KG1 (cell line): Measurements from ENCODE around the gene TEX26.

Experiments used
- DNase-seq: peaks from one replicate; lab custom pipeline; 2025; lab: John Stamatoyannopoulos, UW

Gene TEX26

DNA sequence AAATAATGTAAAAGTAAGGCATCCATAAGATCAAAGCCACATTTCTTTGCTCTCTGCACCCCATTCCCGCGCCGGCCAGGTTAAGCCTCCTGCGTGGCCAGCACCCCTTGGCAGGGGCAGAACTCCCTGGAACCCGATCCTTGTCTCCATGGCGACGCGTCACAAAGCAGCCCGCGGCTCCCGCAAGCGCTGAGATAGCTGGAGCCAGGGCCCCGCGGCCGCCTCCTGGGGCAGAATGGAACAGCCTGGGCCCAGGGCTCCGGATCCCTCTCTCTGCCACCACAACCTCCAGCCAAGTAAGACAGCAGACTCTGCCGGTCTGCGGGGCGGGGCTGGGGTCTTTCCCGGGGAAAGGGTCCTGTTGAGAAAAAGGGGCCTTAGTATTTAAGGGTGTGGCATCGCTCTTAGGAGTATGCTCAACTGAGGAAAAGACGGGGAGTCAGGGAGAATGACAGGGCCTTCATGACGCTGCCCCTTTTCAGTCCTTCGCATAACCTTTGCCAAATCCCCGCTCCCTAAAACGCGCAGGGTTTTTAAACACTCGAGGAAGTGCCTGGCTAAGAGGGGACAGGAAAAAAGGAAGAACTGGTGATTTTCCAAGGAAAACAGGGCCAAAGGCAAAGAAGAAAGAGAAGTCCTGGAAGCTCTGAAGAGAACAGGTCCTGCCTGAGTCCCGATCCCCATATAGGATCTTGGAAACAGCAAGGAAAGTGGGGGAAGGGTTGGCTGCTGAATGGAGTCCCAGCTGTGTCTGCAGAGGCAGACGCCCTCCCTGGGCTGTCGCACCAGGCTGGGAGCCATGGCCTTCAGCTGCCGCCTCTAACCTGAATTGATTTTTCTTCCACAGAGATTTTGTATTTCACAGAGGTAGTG is at the start of gene TEX26:
TEX26 (plus strand) TSS at position 176 of the 873 bp plus-strand sequence; CDS start at position 236, 60 bp downstream.
- no peak for DNase-seq

GRCh38 chr13:30882996-30883766 is 49.3 kb upstream of the TEX26 start:
- no peak for DNase-seq

DNA sequence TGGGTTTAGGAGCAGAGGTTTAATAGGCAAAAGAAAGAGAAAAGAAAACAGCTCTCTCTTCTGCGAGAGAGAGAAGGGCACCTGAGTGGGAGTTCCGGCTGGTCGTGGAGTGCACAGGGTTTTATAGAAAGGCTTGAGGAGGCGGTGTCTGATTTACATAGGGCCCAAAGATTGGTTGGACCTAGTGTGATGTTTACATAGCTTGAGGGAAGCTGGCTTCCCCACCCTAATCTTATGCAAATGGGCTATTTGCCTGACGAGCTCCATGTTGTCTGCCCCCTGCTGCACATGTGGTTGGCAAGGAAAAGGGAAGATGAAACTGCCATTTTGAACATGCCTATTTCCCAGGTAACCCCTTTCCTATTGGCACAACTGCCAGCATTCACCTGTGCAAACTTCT is 47.9 kb upstream of the TEX26 start:
- no peak for DNase-seq

DNA sequence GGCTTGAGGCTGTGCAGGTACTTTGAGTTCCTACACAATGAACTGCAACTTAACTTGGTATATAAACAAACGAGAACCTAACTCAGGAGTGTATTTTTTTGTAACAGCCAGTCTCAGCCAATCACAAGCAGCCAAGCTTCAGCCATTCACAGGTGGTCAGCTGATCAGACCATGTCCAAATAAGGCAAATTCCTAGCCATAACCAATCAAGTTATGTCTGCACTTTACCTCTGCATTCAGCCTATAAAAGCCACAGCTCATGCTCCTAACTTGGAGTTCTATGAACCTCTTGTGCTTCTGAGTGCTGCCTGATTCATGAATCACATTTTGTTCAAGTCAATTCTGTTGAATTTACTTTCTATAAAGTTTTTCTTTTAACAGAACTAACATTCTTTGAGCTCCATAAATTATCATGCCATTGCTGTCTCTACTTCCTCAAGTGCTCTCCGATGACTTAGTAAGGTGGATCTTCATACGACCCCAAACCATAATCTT is 43.2 kb upstream of the TEX26 start:
- no peak for DNase-seq

DNA sequence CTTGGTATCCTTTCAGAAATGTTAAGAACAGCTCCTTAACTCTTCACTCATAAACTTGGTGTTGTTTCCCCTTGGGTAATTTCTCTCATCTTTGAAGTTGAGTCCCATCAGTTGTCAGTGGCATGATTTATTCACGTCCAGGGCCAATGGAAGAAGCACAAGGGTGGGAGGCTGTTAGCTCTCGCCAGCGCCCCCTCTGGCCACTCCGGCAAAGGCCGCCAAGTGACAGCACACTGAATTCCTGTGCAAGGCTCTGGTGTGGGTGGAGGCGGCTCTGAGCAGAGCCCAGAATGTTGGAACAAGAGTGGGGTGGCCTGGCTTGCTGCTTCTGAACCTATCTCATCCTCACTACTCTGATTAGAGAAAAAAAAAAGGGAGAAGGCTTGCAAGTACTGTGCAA is 39.5 kb upstream of the TEX26 start:
- no peak for DNase-seq

DNA sequence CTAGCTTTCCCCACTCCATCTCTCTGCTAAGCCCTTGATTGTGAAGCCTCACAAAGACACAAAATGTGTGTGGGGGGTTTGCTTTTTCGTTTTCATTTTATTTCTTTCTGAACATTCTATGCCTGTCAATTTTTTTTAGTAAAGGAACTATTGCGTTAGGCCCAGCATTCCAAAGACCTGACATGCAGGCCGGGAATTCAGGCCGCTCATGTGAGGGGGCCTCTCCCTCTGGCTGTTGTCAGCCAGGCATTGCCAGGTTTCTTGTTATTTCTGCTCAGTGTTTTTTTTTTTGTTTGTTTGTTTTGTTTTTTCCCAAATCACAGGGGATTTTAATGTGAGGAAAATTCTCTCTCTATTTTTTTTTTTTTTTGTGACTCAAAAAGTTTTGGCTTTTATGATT is 36.7 kb upstream of the TEX26 start:
- DNase-seq: no peak

GRCh38 chr13:30898070-30898469 is 34.4 kb upstream of the TEX26 start:
- no peak for DNase-seq

DNA sequence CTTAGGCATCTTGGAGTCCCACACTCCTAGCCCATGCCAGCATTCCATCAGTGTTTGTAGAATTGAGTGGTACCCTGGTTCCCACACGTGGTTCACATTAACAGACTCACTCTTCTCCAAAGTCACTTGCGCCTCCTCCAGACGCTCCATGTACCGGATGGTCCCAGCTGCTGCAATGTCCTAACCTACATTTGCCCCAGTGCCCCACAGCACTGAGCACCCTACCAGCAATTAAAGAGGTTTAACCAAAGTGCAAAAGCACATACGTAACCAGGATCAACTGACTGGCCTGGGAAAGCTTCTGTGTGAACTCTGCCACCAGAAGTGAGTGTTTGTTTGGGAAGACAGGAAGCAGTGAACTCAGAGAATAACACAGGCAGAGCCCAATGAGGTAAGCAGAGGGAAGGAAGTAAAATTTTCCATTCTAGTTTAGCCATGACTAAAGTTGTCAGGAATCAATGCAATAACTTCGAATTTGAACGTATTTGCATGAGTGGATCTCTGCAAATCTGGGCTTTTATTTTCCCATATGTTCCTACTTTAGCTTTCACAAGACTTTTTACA is 33.7 kb upstream of the TEX26 start:
- no peak for DNase-seq

DNA sequence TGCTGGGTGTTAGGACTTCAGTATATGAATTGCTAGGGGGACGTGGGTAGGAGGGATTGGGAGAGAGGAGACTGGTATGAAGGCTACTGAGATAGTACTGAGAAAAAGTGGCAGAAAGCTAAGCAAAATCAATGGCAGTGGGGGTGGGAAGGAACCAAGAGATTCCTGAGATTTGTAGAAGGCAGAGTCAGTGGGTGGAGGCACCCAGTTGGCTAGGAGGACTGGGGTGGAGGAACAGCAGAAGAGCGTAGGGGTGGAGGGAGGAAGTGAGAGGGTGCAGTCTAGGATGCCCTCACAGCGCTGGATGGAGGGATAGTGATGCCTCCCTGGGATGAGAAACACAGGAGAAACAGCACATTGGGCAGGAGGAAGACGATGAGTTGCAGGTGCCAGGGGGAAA is 32.0 kb upstream of the TEX26 start:
- no peak for DNase-seq

- no peak for DNase-seq
Measured at GRCh38 chr13:30900952-30901749, 31.3 kb upstream of the TEX26 start.

DNA sequence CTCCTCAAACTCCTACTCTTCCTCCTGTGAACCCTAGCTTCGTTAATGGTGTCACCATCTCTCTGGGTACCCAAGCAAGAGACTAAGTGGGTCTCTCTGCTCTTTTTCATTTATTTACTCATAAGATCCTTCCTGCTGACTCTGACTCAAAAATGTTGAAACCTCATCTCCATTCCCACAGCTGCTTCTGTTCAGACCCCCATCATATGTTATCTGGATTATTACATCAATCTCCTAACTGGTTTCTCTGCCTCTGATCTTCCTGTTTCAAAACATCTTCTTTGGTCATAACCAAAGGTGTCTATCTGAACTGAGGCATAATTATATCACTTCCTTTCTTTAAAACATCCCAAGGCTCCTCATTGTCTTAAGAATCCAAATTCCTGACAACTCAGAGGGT is 28.4 kb upstream of the TEX26 start:
- no peak for DNase-seq

DNA sequence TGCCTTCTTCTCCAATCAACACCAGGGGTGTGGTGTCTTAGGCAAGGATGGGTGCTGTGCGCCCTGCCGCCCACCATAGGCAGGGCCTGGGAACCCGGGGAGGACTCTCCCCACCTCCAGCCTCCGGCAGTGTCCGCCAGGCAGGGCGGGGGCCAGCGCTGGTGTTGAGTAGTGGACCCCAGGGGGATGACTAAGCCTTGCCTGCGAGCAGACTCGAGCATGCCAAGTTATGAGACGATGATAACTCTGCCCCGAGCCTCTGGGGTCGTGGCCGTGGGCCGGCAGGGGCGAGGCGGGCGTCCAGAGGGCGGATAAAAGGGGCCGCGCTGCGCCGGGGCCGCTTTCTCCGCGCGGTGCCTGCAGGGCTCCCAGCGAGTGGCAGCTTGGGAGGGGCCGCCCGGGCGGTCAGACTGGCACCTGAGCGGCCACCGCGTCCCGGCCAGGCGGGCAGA is 26.5 kb upstream of the TEX26 start, which contains the start of gene MEDAG:
MEDAG (plus strand) TSS at position 340 of the 452 bp plus-strand sequence. CDS start 245 bp downstream, outside the sequence.
- no peak for DNase-seq

DNA sequence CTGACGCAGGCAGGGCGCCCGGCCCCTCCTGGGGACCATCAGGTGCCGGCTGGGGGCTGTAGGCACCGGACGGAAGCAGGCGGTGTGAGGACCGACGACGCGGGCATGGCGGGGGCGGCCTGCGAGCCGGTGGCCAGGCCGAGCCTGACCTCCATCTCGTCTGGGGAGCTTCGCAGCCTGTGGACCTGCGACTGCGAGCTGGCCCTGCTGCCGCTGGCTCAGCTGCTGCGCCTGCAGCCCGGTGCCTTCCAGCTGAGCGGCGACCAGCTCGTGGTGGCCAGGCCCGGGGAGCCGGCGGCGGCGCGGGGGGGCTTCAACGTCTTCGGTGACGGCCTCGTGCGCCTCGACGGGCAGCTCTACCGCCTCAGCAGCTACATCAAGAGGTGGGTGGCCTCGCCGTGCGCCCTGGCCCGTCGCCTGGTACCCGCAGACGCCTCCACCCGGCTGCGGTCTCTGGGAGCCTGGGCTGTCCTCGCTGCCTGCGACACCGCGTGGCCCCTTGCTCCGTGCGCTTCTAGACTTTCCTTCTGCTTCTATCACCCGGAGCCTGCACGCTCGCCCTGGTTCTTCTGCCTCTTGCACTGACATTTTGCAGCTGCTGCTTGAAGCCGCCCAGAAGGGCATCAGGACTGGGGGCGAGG is 25.9 kb upstream of the TEX26 start:
- DNase-seq: no peak

GRCh38 chr13:30907121-30907861 is 25.2 kb upstream of the TEX26 start:
- DNase-seq: peak; percentile 31

DNA sequence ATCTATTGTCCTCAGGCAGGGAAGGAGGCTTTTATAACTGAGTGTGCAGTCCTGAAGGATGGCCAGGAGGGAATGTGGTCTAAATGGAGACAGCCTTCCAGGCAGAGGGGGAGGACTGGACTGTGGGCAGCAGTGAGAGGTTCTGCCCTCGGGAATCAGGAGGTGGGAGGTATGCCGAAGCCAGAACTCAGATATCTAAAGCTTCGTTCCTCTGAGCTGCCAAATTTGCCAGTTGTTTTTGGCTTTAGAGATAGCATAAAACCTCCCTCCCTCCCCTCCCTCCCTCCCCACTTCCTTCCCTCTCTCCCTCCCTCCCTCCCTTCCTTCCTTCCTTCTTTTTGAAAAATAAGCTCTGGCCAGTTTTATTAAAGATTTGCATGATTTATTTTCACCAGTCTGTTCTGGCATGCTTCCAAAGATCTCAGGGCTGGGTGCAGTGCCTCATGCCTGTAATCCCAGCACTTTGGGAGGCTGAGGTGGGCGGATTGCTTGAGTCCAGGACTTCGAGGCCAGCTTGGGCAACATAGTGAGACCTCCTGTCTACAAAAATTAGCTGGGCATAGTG is 24.0 kb upstream of the TEX26 start:
- peak; percentile 15 for DNase-seq

DNA sequence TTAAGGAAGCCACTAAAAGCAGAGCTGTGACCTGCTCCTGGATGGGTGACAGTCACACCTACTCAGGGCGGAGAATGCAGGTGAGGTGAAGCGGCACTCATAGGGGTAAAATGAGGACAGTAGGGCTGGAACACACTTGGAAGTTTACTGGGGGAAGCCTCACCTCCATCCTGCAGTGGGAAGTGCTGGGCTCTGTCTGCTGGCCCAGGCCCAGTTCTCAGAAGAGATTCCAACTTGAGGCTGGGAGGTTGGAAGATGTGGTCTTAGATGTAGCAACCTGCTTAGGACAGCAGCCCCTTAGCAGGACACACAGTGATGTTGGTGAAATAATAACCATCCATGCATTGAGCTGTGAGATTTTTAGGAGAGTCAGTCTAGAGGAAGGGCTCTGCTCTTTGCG is 21.8 kb upstream of the TEX26 start:
- DNase-seq: no peak

- DNase-seq: no peak
Measured at GRCh38 chr13:30915691-30916541, 16.5 kb upstream of the TEX26 start.

GRCh38 chr13:30916991-30917390 is 15.5 kb upstream of the TEX26 start:
- no peak for DNase-seq
